Measurements from ENCODE around the gene ACOXL.

- no peak for TF ChIP-seq EZH2 (IDR thresholded peaks at IDR 0.05; ENCODE audit: insufficient read depth, poor library complexity, severe bottlenecking)
- TF ChIP-seq EZH2phosphoT487 (IDR thresholded peaks at IDR 0.05; ENCODE audit: insufficient read depth, low read depth) = no peak
Measured at GRCh38 chr2:110995911-110996310, 263.5 kb downstream of the ACOXL start.
